ENCODE results near the gene TSPEAR. TPM values are rescaled to one million over a fixed set of nuclear protein-coding genes. Genes with fewer than 3 reads are reported as not detected.
A peak's percentile ranks its signal among the peaks of the same experiment; 100 is the strongest.

The TSPEAR gene
- total RNA-seq, 1 donor from 2014 or later: 0.15 TPM

GRCh38 chr21:44519346-44520325 lies 191.7 kb downstream of the TSPEAR start:
- peak; percentile 78 for DNase-seq (ENCODE audit: low spot score)
- peaks cover 7% of the 10 kb centered on the region for H3K4me1 Mint-ChIP-seq (ENCODE audit: low read depth)
- TF ChIP-seq CTCF (IDR thresholded peaks at IDR 0.05): no peak
- peaks cover 6% of the 10 kb centered on the region for H3K27me3 Mint-ChIP-seq (ENCODE audit: low read depth)
- no peak overlapping the region for H3K4me3 Mint-ChIP-seq (ENCODE audit: unreplicated experiment)
- no peak overlapping the region for H3K27ac Mint-ChIP-seq (ENCODE audit: unreplicated experiment)
- H3K9me3 Mint-ChIP-seq (ENCODE audit: low read depth): no peaks in the 10 kb centered on the region
- H3K36me3 Mint-ChIP-seq (ENCODE audit: low read depth): no peaks in the 10 kb centered on the region

- H3K36me3 Mint-ChIP-seq (ENCODE audit: low read depth): no peaks in the 10 kb centered on the region
- no peak overlapping the region for H3K4me3 Mint-ChIP-seq (ENCODE audit: unreplicated experiment)
- H3K27ac Mint-ChIP-seq (ENCODE audit: unreplicated experiment): no peak overlapping the region
- no peaks in the 10 kb centered on the region for H3K9me3 Mint-ChIP-seq (ENCODE audit: low read depth)
- DNase-seq (ENCODE audit: low spot score): peak; percentile 50
- no peak for TF ChIP-seq CTCF (IDR thresholded peaks at IDR 0.05)
- H3K27me3 Mint-ChIP-seq (ENCODE audit: low read depth): peaks cover 6% of the 10 kb centered on the region
- peaks cover 7% of the 10 kb centered on the region for H3K4me1 Mint-ChIP-seq (ENCODE audit: low read depth)
Observed at GRCh38 chr21:44518686-44519085, 192.7 kb downstream of the TSPEAR start.

GRCh38 chr21:44517175-44517899 lies 194.0 kb downstream of the TSPEAR start:
- peaks cover 7% of the 10 kb centered on the region for H3K4me1 Mint-ChIP-seq (ENCODE audit: low read depth)
- no peak overlapping the region for H3K4me3 Mint-ChIP-seq (ENCODE audit: unreplicated experiment)
- no peaks in the 10 kb centered on the region for H3K9me3 Mint-ChIP-seq (ENCODE audit: low read depth)
- H3K27me3 Mint-ChIP-seq (ENCODE audit: low read depth): peaks cover 8% of the 10 kb centered on the region
- peak; percentile 77 for DNase-seq (ENCODE audit: low spot score)
- H3K27ac Mint-ChIP-seq (ENCODE audit: unreplicated experiment): no peak overlapping the region
- no peaks in the 10 kb centered on the region for H3K36me3 Mint-ChIP-seq (ENCODE audit: low read depth)
- TF ChIP-seq CTCF (IDR thresholded peaks at IDR 0.05): no peak

- no peak for TF ChIP-seq CTCF (IDR thresholded peaks at IDR 0.05)
- Mint-ChIP-seq H3K4me3 (ENCODE audit: unreplicated experiment) (no peak overlapping the region), H3K4me1 (ENCODE audit: low read depth) (peaks cover 7% of the 10 kb centered on the region), H3K27ac (ENCODE audit: unreplicated experiment) (no peak overlapping the region), H3K27me3 (ENCODE audit: low read depth) (peaks cover 9% of the 10 kb centered on the region), H3K36me3 (ENCODE audit: low read depth) (no peaks in the 10 kb centered on the region), H3K9me3 (ENCODE audit: low read depth) (no peaks in the 10 kb centered on the region)
- DNase-seq (ENCODE audit: low spot score): peak; percentile 77
Observed at GRCh38 chr21:44516828-44517174, 194.6 kb downstream of the TSPEAR start.

GRCh38 chr21:44516342-44516741 lies 195.0 kb downstream of the TSPEAR start:
- Mint-ChIP-seq H3K27me3 (ENCODE audit: low read depth) (peaks cover 9% of the 10 kb centered on the region), H3K27ac (ENCODE audit: unreplicated experiment) (no peak overlapping the region)
- peak; percentile 77 for DNase-seq (ENCODE audit: low spot score)

More at GRCh38 chr21:44516342-44516741, 195.0 kb downstream of the TSPEAR start:
- Mint-ChIP-seq H3K4me1 (ENCODE audit: low read depth) (peaks cover 7% of the 10 kb centered on the region), H3K36me3 (ENCODE audit: low read depth) (no peaks in the 10 kb centered on the region), H3K9me3 (ENCODE audit: low read depth) (no peaks in the 10 kb centered on the region), H3K4me3 (ENCODE audit: unreplicated experiment) (no peak overlapping the region)
- no peak for TF ChIP-seq CTCF (IDR thresholded peaks at IDR 0.05)

Data from chondrocyte (in vitro differentiated cells).